ENCODE results near the gene PLCE1.

DNA sequence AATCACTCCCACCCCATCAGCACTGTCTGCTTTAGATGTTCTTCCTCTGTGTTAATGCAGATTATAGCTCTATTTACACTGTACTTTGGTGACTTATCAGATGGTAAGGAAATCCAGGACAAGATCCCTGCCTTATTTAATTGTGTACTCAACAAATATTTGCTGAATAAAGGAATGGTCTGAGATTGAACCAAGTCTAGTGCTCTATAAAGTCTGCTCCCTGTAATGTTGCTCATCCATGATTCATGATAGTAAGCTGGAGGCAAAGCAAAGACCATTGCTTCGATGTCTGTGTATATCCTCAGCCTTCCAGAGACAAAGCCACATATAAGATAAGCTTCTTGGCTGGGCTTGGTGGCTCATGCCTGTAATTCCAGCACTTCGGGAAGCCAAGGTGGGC, 33.5 kb downstream of the PLCE1 start:
- TF ChIP-seq, protein P1, sequence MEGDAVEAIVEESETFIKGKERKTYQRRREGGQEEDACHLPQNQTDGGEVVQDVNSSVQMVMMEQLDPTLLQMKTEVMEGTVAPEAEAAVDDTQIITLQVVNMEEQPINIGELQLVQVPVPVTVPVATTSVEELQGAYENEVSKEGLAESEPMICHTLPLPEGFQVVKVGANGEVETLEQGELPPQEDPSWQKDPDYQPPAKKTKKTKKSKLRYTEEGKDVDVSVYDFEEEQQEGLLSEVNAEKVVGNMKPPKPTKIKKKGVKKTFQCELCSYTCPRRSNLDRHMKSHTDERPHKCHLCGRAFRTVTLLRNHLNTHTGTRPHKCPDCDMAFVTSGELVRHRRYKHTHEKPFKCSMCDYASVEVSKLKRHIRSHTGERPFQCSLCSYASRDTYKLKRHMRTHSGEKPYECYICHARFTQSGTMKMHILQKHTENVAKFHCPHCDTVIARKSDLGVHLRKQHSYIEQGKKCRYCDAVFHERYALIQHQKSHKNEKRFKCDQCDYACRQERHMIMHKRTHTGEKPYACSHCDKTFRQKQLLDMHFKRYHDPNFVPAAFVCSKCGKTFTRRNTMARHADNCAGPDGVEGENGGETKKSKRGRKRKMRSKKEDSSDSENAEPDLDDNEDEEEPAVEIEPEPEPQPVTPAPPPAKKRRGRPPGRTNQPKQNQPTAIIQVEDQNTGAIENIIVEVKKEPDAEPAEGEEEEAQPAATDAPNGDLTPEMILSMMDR (IDR thresholded peaks at IDR 0.05) = no peak
- TF ChIP-seq POLR2A (IDR thresholded peaks at IDR 0.05) = no peak
